Ramos (cell line): Measurements from ENCODE around the gene KCNQ2.

Experiments used
- in situ Hi-C: fragments of 300-500 bp; cut with MboI; formaldehyde crosslinking; loops from one replicate; pipeline ENCODE4 v1.14.3; 2022; ENCODE audit warnings: low sequenced_read_pairs; ENCODE audit not compliant: unreplicated experiment

Gene KCNQ2

GRCh38 chr20:63502671-63503172 lies 30.3 kb upstream of the KCNQ2 start:
- in situ Hi-C loops: no loop called here

- in situ Hi-C loops: no loop called here
These were observed 29.6 kb upstream of the KCNQ2 start for GRCh38 chr20:63501818-63502670.

GRCh38 chr20:63500902-63501817 lies 28.7 kb upstream of the KCNQ2 start:
- in situ Hi-C loops: no loop called here

GRCh38 chr20:63500151-63500901 lies 27.9 kb upstream of the KCNQ2 start:
- in situ Hi-C loops: no loop called here

- in situ Hi-C loops: no loop called here
These were observed 27.0 kb upstream of the KCNQ2 start for GRCh38 chr20:63499338-63499969.

GRCh38 chr20:63498960-63499337 lies 26.5 kb upstream of the KCNQ2 start, which contains the start of gene EEF1A2:
TSS of gene EEF1A2 (minus strand) at chr20:63499083. CDS start at chr20:63497763, 1,320 bp downstream.
- in situ Hi-C loops: no loop called here

- in situ Hi-C loops: no loop called here
These were observed 25.8 kb upstream of the KCNQ2 start for GRCh38 chr20:63497946-63498935.

- in situ Hi-C loops: no loop called here
These were observed 24.9 kb upstream of the KCNQ2 start for GRCh38 chr20:63497138-63497945.

GRCh38 chr20:63496596-63497120 lies 24.2 kb upstream of the KCNQ2 start:
- in situ Hi-C loops: no loop called here

- in situ Hi-C loops: no loop called here
These were observed 23.5 kb upstream of the KCNQ2 start for GRCh38 chr20:63495741-63496595.

- in situ Hi-C loops: no loop called here
These were observed 22.8 kb upstream of the KCNQ2 start for GRCh38 chr20:63495167-63495720.

GRCh38 chr20:63494420-63495166 lies 22.1 kb upstream of the KCNQ2 start:
- in situ Hi-C loops: no loop called here

GRCh38 chr20:63494084-63494419 lies 21.6 kb upstream of the KCNQ2 start:
- in situ Hi-C loops: no loop called here

- in situ Hi-C loops: no loop called here
These were observed 21.1 kb upstream of the KCNQ2 start for GRCh38 chr20:63493563-63494020.

- in situ Hi-C loops: no loop called here
These were observed 20.5 kb upstream of the KCNQ2 start for GRCh38 chr20:63492982-63493381.

GRCh38 chr20:63492518-63492917 lies 20.1 kb upstream of the KCNQ2 start:
- in situ Hi-C loops: no loop called here
